ENCODE data around the gene PTGIS. TPM values are rescaled to one million over a fixed set of nuclear protein-coding genes. Genes with fewer than 3 reads are reported as not detected.

The PTGIS gene
- total RNA-seq, 2 experiments from 2014 or later, result not detected

DNA sequence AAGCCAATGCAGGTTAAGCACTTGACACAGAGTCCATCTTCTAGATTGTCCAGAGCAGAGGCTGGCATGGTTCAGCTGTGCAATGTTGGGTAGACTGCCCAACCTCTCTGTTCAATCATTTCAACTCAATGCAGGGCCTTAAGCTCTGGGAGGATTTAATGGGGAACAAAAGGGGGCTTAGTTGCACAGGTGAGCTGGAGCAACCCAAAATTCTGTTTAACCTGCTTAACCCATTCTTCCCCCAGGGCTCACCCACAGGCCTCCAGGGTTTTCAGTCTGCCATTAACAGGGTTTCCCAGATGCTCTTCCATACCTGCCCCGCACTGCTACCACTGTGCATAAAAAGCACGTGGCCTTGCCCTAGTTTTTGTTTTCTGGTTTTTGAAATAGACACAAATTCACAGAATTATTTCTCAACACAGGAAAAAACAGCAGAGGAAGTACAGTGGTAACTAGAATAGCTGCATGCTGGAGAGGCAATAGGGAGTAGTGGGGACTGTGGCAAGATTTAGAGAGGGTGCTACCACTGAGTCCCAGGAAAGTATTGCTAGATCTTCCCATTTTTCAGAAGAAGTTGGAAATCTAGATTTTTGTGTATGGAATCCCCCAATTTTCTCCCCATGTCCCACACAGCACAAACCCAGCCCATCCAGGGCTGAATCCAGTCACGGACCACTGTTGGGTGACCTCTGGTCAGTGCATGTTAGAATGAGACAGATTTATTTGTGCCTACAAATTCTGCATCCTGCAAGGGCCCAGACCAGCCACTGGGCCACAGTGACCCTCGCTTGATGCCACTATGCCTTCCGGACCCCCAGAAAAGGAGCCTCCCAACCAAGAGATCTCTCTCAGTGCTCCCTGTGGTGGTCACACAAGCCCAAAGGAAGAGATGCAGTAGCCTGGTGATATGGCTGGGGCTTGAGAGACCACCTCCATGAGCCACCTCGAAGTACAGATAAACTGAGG is 4.6 kb downstream of the PTGIS start:
- no peak overlapping the region for H3K4me2 ChIP-seq (ENCODE audit: low read length)

DNA sequence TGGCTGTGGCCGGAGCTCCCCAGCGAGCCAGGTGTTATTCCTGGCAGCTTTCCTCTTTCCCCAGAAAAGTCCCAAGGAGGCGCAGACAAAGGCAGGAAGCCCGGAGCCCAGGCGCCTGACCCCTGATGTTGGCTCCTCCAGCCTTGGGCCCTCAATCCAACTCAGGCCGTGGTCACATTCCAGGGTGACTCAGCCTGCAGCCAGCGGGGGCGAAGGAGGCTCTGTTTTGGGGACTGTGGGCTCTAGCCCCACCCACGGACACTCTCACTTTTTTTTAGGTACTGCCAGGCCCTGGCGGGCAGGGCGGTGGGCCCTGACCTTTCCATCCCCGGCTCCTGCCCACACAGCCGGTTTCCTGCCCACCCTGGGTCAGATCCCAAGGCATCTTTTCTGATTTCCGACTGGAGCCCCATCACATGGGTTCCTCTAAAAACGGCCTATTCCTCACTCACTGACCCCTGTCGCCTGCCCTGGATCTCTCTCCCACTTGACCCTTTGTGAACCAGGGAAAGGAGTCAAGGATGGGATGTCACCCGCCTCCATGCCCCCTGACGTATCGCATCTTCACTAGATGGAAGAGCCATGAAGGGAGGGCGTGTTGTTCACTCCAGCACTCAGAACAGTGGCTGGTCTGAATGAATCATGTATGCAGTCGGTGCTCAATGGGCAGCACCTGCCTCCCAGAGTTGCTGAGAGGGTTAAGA is 5.5 kb downstream of the PTGIS start:
- intact Hi-C loops (cut with micrococcal nuclease; ENCODE audit: unreplicated experiment), result no loop called here
- no peak overlapping the region for H3K27ac ChIP-seq (ENCODE audit: low read depth, low read length, poor library complexity, severe bottlenecking)
- no peak overlapping the region for H3K4me3 ChIP-seq (ENCODE audit: low read depth, low read length, poor library complexity, severe bottlenecking)
- CTCF ChIA-PET (ENCODE audit: unreplicated experiment), result no interaction called here
- H3K4me1 ChIP-seq (ENCODE audit: insufficient read depth, low read length, poor library complexity, severe bottlenecking), result no peaks in the 10 kb centered on the region
- no peaks in the 10 kb centered on the region for H4K20me1 ChIP-seq (ENCODE audit: insufficient read depth, low read length)
- no peak overlapping the region for H2AFZ ChIP-seq (ENCODE audit: low read length)
- no peak overlapping the region for H3K4me2 ChIP-seq (ENCODE audit: low read length)
- TF ChIP-seq, protein P1, sequence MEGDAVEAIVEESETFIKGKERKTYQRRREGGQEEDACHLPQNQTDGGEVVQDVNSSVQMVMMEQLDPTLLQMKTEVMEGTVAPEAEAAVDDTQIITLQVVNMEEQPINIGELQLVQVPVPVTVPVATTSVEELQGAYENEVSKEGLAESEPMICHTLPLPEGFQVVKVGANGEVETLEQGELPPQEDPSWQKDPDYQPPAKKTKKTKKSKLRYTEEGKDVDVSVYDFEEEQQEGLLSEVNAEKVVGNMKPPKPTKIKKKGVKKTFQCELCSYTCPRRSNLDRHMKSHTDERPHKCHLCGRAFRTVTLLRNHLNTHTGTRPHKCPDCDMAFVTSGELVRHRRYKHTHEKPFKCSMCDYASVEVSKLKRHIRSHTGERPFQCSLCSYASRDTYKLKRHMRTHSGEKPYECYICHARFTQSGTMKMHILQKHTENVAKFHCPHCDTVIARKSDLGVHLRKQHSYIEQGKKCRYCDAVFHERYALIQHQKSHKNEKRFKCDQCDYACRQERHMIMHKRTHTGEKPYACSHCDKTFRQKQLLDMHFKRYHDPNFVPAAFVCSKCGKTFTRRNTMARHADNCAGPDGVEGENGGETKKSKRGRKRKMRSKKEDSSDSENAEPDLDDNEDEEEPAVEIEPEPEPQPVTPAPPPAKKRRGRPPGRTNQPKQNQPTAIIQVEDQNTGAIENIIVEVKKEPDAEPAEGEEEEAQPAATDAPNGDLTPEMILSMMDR (conservative IDR thresholded peaks at IDR 0.05; ENCODE audit: low read length), result no peak
- TF ChIP-seq EZH2phosphoT487 (IDR thresholded peaks at IDR 0.05; ENCODE audit: borderline replicate concordance, low read depth, low read length), result no peak
- H3K9me2 ChIP-seq (ENCODE audit: insufficient read depth, low read length), result no peaks in the 10 kb centered on the region
- H3K79me2 ChIP-seq (ENCODE audit: insufficient read depth, low read depth, low read length), result no peaks in the 10 kb centered on the region
- H3K36me3 ChIP-seq (ENCODE audit: insufficient read depth, low read length), result no peaks in the 10 kb centered on the region
- H3K9me3 ChIP-seq (ENCODE audit: low read length), result no peaks in the 10 kb centered on the region
- no peak for DNase-seq (ENCODE audit: low spot score)
- POLR2A ChIA-PET, result no interaction called here
- no TSS peak for BruUV-seq (replicated peaks)

More for the DNA sequence above, 4.6 kb downstream of the PTGIS start:
- Histone ChIP-seq H2AFZ (ENCODE audit: low read length) (no peak overlapping the region), H3K36me3 (ENCODE audit: insufficient read depth, low read length) (no peaks in the 10 kb centered on the region), H3K27ac (ENCODE audit: low read depth, low read length, poor library complexity, severe bottlenecking) (no peak overlapping the region), H3K4me1 (ENCODE audit: insufficient read depth, low read length, poor library complexity, severe bottlenecking) (no peaks in the 10 kb centered on the region), H3K79me2 (ENCODE audit: insufficient read depth, low read depth, low read length) (no peaks in the 10 kb centered on the region), H3K9me3 (ENCODE audit: low read length) (no peaks in the 10 kb centered on the region), H3K9me2 (ENCODE audit: insufficient read depth, low read length) (no peaks in the 10 kb centered on the region), H3K4me3 (ENCODE audit: low read depth, low read length, poor library complexity, severe bottlenecking) (no peak overlapping the region), H4K20me1 (ENCODE audit: insufficient read depth, low read length) (no peaks in the 10 kb centered on the region)
- intact Hi-C loops (cut with micrococcal nuclease; ENCODE audit: unreplicated experiment), result no loop called here
- ChIA-PET POLR2A (interaction anchor here (0.6 kb wide), 1 partner anchor 314 kb away, joined by 3 read pairs; no protein-coding TSS in a partner anchor), CTCF (ENCODE audit: unreplicated experiment) (no interaction called here)
- DNase-seq (ENCODE audit: low spot score), result no peak
- no peak for TF ChIP-seq EZH2phosphoT487 (IDR thresholded peaks at IDR 0.05; ENCODE audit: borderline replicate concordance, low read depth, low read length)
- TF ChIP-seq, protein P1 (conservative IDR thresholded peaks at IDR 0.05; ENCODE audit: low read length), result no peak
- no TSS peak for BruUV-seq (replicated peaks)
